KBM-7 (cell line): ENCODE data around the gene CLDN19.

Experiments used
- DNase-seq: peaks from one replicate; pipeline ENCODE4 v3.0.0-alpha.2; 2015
- in situ Hi-C: fragments of 300-500 bp; cut with MboI; formaldehyde crosslinking; loops from 2 replicates; pipeline ENCODE4 v1.14.3; 2020; ENCODE audit warnings: low sequenced_read_pairs, low pct_unique_long_range_greater_than_20kb, mixed read lengths

CLDN19 gene

DNA sequence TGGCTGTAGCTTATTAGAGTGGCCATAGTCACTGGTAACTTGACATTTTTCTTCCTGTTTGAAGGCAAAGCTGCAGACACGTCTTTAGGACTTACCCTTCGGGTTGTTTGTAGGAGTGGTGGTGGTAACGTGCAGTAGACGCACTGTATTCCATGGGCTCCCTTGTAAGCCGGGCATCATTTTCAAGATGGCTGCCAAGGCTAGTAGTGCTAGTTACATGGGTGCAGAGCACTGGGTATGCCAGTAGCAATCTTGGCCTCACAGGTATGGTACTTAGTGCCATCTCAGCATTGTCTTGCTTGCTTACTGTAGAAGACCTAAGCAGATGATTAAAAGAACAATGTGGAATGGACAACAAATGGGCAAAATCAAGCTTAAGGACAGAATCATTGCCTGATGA lies 55.9 kb downstream of the CLDN19 start:
- in situ Hi-C loops, result no loop called here
- peak; percentile 43 for DNase-seq
